Measurements from ENCODE around the gene LSAMP. TPM values are rescaled to one million over a fixed set of nuclear protein-coding genes. Genes with fewer than 3 reads are reported as not detected.

Gene LSAMP
- total RNA-seq, 1 experiment from 2014 or later: not detected

- no TSS peak for BruUV-seq (replicated peaks)
- H3K4me3 Mint-ChIP-seq (ENCODE audit: unreplicated experiment): no peak overlapping the region
- H3K9me3 Mint-ChIP-seq (ENCODE audit: unreplicated experiment): peaks cover 18% of the 10 kb centered on the region
- CTCF ChIA-PET: no interaction called here
- H3K4me1 Mint-ChIP-seq (ENCODE audit: low read depth, unreplicated experiment): no peaks in the 10 kb centered on the region
- no peaks in the 10 kb centered on the region for H3K27me3 Mint-ChIP-seq (ENCODE audit: insufficient read depth, unreplicated experiment)
- Histone ChIP-seq H3K4me3 (ENCODE audit: low read depth, low read length) (no peak overlapping the region), H3K27me3 (replicated peaks; ENCODE audit: control insufficient read depth, insufficient read depth, low read length) (no peaks in the 10 kb centered on the region), H3K4me1 (no peaks in the 10 kb centered on the region), H3K36me3 (ENCODE audit: control insufficient read depth, insufficient read depth, low read length) (no peaks in the 10 kb centered on the region), H3K9me3 (no peaks in the 10 kb centered on the region)
- H3K36me3 Mint-ChIP-seq (ENCODE audit: insufficient read depth, unreplicated experiment): no peaks in the 10 kb centered on the region
- H3K27ac Mint-ChIP-seq (ENCODE audit: unreplicated experiment): no peak overlapping the region
- no peak for DNase-seq
- POLR2A ChIA-PET: no interaction called here
- no peak for TF ChIP-seq CTCF (IDR thresholded peaks at IDR 0.05; ENCODE audit: insufficient read depth in 1 of 2, low read depth in 1 of 2, low read length in 1 of 2, severe bottlenecking in 1 of 2, unreplicated experiment in 1 of 2)
- intact Hi-C loops (cut with micrococcal nuclease; ENCODE audit: unreplicated experiment): no loop called here
Measured at GRCh38 chr3:116476691-116477090, 31.4 kb upstream of the LSAMP start.

- Histone ChIP-seq H3K27me3 (replicated peaks; ENCODE audit: control insufficient read depth, insufficient read depth, low read length) (no peaks in the 10 kb centered on the region), H3K4me1 (no peaks in the 10 kb centered on the region), H3K4me3 (ENCODE audit: low read depth, low read length) (no peak overlapping the region), H3K9me3 (no peaks in the 10 kb centered on the region), H3K36me3 (ENCODE audit: control insufficient read depth, insufficient read depth, low read length) (no peaks in the 10 kb centered on the region)
- Mint-ChIP-seq H3K27me3 (ENCODE audit: insufficient read depth, unreplicated experiment) (no peaks in the 10 kb centered on the region), H3K36me3 (ENCODE audit: insufficient read depth, unreplicated experiment) (no peaks in the 10 kb centered on the region), H3K9me3 (ENCODE audit: unreplicated experiment) (peaks cover 18% of the 10 kb centered on the region), H3K4me3 (ENCODE audit: unreplicated experiment) (no peak overlapping the region), H3K27ac (ENCODE audit: unreplicated experiment) (no peak overlapping the region), H3K4me1 (ENCODE audit: low read depth, unreplicated experiment) (no peaks in the 10 kb centered on the region)
- ChIA-PET POLR2A (no interaction called here), CTCF (no interaction called here)
- BruUV-seq (replicated peaks): no TSS peak
- intact Hi-C loops (cut with micrococcal nuclease; ENCODE audit: unreplicated experiment): no loop called here
- no peak for DNase-seq
- no peak for TF ChIP-seq CTCF (IDR thresholded peaks at IDR 0.05; ENCODE audit: insufficient read depth in 1 of 2, low read depth in 1 of 2, low read length in 1 of 2, severe bottlenecking in 1 of 2, unreplicated experiment in 1 of 2)
Measured at GRCh38 chr3:116474801-116475200, 29.5 kb upstream of the LSAMP start.

GRCh38 chr3:116474032-116474780 lies 28.9 kb upstream of the LSAMP start:
- Mint-ChIP-seq H3K9me3 (ENCODE audit: unreplicated experiment) (peaks cover 18% of the 10 kb centered on the region), H3K36me3 (ENCODE audit: insufficient read depth, unreplicated experiment) (no peaks in the 10 kb centered on the region), H3K27ac (ENCODE audit: unreplicated experiment) (no peak overlapping the region), H3K27me3 (ENCODE audit: insufficient read depth, unreplicated experiment) (no peaks in the 10 kb centered on the region), H3K4me1 (ENCODE audit: low read depth, unreplicated experiment) (no peaks in the 10 kb centered on the region), H3K4me3 (ENCODE audit: unreplicated experiment) (no peak overlapping the region)
- Histone ChIP-seq H3K27me3 (replicated peaks; ENCODE audit: control insufficient read depth, insufficient read depth, low read length) (no peaks in the 10 kb centered on the region), H3K36me3 (ENCODE audit: control insufficient read depth, insufficient read depth, low read length) (no peaks in the 10 kb centered on the region), H3K4me3 (ENCODE audit: low read depth, low read length) (no peak overlapping the region), H3K4me1 (no peaks in the 10 kb centered on the region), H3K9me3 (no peaks in the 10 kb centered on the region)
- intact Hi-C loops (cut with micrococcal nuclease; ENCODE audit: unreplicated experiment): no loop called here
- DNase-seq: no peak
- TF ChIP-seq CTCF (IDR thresholded peaks at IDR 0.05; ENCODE audit: insufficient read depth in 1 of 2, low read depth in 1 of 2, low read length in 1 of 2, severe bottlenecking in 1 of 2, unreplicated experiment in 1 of 2): no peak
- ChIA-PET CTCF (no interaction called here), POLR2A (no interaction called here)
- no TSS peak for BruUV-seq (replicated peaks)

Measured in Caco-2 (cell line).